Measurements from ENCODE around the gene LST1.

LST1 gene

DNA sequence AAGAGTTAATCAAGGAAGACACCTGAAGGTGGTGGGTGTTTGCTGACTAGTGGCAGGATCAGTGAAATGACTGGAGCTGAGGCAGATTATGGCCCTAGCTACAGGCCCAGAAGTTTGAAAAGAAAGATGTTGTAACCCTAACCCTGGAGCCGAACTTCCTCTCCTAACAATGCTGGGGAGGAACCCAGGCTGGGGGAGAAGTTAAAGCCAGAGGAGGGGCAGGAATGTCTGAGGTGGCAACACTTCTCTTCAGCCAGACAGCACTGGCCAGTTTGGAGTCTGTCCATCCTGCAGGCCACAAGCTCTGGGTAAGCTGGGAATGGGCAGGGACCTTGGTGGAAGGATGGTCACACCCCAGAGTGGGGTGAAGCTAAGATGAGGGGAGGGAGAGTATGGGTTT, at the start of gene LST1:
TSS of gene LST1 (plus strand) at position 270 of the 400 bp plus-strand sequence. CDS start 1,023 bp downstream, outside the sequence.
- DNase-seq (ENCODE audit: low spot score): no peak

- no peak for DNase-seq (ENCODE audit: low spot score)
Measured at GRCh38 chr6:31538805-31539400, 47.2 kb upstream of the LST1 start.

DNA sequence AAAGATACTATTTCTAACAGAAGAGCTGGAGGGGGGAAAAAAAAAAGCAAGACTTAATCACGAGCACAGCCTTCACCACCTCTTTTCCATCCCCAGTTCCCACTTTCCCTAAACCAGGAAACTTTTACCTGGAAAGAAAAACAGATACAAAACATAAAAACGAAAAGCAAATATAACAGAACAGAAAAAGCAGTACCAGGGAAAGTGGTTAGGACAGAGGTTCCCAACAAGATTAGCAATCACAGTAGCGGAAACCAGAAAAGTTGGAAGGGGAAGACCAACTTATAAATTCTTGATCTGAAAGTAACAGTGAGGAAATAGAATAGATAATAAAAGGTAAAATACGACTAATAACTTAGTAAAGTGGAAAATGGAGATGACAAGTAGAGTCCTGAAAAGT, 45.4 kb upstream of the LST1 start:
- no peak for DNase-seq (ENCODE audit: low spot score)

DNA sequence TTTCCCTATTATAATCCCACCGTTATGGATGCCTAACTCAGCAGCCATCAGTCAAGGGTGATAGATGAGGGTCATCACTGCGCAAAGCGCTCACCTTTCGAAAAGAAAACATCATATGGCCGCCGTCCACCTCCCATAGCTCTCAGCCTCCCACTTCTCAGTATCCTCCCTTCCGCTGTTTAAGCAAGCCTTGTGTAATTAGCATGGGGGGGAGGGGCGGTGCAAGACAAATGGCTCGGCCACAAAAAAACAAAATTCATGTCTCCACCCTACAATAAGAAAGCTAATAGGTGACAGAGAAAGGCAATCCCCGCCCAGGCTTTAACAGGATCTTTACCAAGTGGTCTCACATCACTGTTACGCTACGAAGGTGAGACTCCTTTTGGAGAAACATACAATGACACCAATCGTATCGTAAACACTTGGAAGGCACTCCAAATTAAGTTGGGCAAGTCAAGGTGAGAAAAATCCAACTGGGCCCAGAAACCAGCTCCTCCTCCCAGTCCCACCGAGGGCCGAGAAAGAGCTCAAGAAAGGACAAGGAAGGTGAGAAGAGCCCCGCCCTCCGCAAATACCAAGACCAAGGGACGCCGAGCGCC, 44.9 kb upstream of the LST1 start:
- peak; percentile 48 for DNase-seq (ENCODE audit: low spot score)

GRCh38 chr6:31541658-31542521, 44.2 kb upstream of the LST1 start, which contains the start of gene DDX39B:
Gene DDX39B (minus strand): TSS chr6:31542003. CDS start chr6:31540532, 1,471 bp downstream.
- peak; percentile 97 for DNase-seq (ENCODE audit: low spot score)

DNA sequence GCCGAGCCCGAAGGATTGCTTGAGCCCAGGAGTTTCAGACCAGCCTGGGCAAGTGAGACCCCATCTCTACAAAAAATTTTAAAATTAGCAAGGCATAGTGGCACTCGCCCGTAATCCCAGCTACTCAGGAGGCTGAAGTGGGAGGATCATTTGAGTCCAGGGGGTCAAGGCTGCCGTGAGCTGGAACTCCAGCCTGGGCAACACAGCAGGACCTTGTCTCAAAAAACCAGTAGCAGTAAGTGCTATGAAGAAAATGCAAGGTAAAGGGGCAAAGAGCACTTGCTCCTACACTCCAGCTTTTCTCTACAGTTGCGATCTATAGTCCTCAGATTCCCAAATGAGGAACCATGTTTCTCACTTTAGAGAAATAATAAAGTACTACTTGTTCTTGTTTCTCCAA, 42.4 kb upstream of the LST1 start:
- no peak for DNase-seq (ENCODE audit: low spot score)

DNA sequence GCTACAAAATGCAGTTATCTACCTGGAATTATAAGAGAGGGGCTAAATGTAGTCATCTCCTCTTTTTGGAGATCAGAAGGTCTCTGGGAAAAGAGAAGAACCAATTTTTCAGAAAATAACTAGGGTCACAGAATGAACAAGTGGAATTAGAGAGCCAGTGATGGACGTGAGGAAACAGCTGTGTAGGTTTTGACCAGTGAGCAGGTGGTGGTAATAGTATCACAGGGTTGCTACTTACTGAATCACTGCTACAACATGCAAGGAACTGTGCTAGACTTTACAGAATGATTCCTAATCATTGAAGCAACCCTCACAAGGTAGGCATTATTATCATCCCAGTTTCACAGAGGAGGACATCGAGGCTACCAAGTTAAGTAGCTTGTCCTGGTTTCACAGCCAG, 41.4 kb upstream of the LST1 start:
- no peak for DNase-seq (ENCODE audit: low spot score)

DNA sequence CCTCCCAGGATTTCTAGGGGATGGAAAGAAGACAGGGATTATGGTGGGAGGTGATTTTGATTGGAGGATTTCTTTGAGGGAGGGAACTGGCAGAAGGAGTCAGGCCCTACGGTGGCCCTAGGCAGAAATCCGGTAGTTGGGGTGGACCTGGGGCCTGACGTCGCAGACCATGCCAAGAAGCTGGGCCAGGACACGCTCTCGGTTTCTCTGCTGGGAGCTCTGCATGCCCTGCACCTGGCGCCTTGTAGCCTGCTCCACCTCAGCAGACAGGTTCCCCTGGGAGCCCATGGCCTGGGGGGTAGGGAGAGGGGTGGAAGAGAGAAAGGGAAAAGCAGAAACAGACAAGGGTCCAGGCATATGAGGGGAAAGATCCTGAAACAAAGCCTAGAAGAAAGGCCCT, 40.8 kb upstream of the LST1 start:
- no peak for DNase-seq (ENCODE audit: low spot score)

DNA sequence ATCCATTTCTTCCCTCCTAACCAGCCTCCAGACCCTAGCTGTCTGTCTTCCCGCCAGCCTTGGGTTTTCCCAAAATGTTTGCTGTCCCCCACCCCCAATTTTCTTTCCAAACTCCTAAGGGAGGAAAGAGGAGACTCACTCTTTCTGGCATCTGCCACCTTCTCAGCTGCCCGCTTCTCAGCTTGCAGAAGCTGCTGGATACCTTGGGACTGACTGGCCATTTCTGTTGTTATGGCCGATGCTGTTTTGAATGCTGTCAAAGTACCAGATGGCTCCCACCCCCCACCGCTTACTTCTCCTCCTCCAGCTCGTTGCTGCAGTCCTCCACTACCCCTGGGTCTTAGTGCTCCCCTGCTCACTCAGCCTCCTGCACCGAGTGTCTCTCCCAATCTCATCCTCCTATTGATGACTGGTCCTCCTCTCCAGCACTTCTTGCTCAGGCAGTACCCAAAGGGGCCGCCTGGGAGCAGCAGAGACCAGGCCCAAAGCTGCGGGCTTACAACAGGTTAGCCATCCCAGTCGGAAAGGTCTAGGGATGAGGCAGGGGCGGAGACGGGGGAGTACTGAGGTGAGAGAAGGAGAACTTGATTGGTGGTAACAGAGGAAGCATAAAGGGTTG, 39.6 kb upstream of the LST1 start, which contains the start of gene ATP6V1G2:
TSS of gene ATP6V1G2 (minus strand) at position 270 of the 619 bp plus-strand sequence. CDS start at position 221, 49 bp downstream.
- peak; percentile 95 for DNase-seq (ENCODE audit: low spot score)

GRCh38 chr6:31546958-31547726, 38.9 kb upstream of the LST1 start, which contains the start of gene NFKBIL1:
Gene NFKBIL1 (plus strand): TSS chr6:31547608. CDS start chr6:31547695, 87 bp downstream.
- peak; percentile 97 for DNase-seq (ENCODE audit: low spot score)

DNA sequence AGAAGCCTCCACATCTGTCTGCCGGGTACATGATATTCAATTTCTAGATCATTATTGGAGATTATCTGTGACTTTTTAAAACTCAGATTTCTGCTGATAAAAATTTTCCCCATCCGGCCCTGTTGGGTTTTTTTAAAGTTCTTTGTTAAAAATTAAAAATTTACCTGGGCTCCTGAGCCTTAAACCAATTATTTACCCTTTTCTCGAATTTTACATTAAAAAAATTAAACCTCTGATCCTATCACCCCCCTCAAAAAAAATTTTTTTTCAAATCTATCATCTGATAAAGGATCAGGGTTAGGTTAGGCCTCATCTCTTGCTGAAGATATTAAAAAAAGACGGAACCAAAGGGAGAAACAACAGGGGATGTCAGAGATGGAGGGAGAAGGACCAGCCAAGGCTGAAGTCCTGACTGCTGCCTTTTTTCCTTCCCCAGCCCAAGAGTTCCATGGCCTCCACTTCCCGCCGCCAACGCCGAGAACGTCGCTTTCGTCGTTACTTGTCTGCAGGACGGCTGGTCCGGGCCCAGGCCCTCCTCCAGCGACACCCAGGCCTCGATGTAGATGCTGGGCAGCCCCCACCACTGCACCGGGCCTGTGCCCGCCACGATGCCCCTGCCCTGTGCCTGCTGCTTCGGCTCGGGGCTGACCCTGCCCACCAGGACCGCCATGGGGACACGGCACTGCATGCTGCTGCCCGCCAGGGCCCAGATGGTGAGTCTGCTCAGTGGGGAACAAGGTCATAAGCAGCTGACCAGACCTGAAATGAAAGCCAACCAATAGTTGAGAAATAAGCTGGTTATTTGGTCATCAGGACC, 38.1 kb upstream of the LST1 start:
- DNase-seq (ENCODE audit: low spot score): no peak

DNA sequence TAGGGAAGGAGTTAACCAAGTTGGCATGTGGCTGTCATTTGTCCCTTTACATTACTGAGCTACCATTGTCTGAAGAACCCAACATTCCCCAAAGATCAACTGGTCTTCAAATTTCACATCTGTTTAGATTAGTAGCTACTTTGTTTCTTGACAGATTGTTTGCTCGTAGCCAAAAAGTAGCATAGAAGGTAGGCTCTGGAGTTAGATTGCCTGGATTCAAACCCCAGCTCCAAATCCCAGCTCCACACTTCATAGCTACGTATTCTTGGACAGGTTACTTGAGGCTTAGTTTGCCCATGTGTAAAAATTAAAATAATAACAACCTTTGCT, 37.6 kb upstream of the LST1 start:
- DNase-seq (ENCODE audit: low spot score): no peak

GRCh38 chr6:31551371-31551770, 34.7 kb upstream of the LST1 start:
- peak; percentile 78 for DNase-seq (ENCODE audit: low spot score)

DNA sequence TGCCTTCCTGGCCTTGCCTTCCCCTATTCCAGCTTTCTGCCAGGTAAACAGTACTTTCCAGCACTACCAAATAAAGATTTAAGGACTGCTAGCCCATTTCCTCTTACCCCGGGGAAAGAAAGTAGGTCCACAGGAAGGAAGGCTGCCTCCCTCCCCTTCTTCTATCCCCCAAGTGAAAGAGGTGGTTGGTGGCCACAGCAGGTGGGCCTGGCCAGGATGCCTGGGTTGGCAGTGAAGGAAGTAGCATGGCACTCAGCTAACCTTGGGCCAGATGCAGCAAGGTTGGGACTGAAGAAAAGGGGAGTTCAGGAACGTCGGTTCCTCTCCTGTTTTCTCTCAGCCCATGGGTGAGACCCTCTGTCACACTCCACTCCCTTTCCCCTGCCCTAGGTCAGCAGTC, 29.8 kb upstream of the LST1 start:
- no peak for DNase-seq (ENCODE audit: low spot score)

- DNase-seq (ENCODE audit: low spot score): no peak
Measured at GRCh38 chr6:31557443-31558317, 28.4 kb upstream of the LST1 start.

GRCh38 chr6:31558318-31558625, 27.8 kb upstream of the LST1 start:
- DNase-seq (ENCODE audit: low spot score): no peak

GRCh38 chr6:31558631-31559500, 27.2 kb upstream of the LST1 start:
- DNase-seq (ENCODE audit: low spot score): no peak

DNA sequence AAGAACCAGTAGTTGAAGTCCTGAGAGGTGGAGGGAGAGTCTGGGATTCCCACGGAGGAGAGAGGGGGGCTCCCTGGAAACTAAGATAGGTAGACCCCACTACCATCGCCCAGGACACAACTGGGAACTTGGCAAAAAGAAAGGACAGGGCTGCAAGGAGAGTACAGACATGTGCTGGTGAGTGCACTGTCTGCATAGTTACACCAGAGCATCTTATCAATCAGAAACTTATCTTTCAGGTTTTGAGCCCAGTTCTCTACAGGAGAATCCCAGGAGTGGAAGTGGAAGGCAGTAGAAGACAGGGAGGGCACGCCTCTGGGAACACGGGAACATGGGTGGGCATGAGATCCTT, 26.5 kb upstream of the LST1 start:
- no peak for DNase-seq (ENCODE audit: low spot score)
